Neutrophil (primary cell): ENCODE measurements around the gene SLC22A14.

Experiments used
- H3K27ac ChIP-seq: fragments of 200-600 bp; sonication (generic); 2 replicates; pipeline ENCODE4 v1.5.1; 2016; ENCODE audit warnings: mild to moderate bottlenecking, moderate library complexity
- H3K27me3 ChIP-seq: fragments of 200-600 bp; sonication (generic); 2 replicates; pipeline ENCODE4 v1.6.0; 2016; ENCODE audit warnings: mild to moderate bottlenecking
- H3K36me3 ChIP-seq: fragments of 200-600 bp; sonication (generic); 2 replicates; pipeline ENCODE4 v1.5.1; 2017
- H3K4me1 ChIP-seq, 2 experiments: fragments of 200-600 bp in 1 of 2; sonication (generic) in 1 of 2; 1 replicate in 1 of 2; 2 replicates in 1 of 2; pipeline versions ENCODE4 v1.5.1 to v1.6.1; 2013 to 2016; ENCODE audit warnings: low read depth in 1 of 2, low read length in 1 of 2, mild to moderate bottlenecking in 1 of 2, moderate library complexity in 1 of 2; ENCODE audit not compliant: control insufficient read depth in 1 of 2, insufficient read depth in 1 of 2
- H3K4me3 ChIP-seq, 2 experiments: fragments of 200-600 bp in 1 of 2; sonication (generic) in 1 of 2; 1 replicate in 1 of 2; 2 replicates in 1 of 2; pipeline ENCODE4 v1.5.1; 2013 to 2016; ENCODE audit warnings: low read depth in 1 of 2, low read length in 1 of 2, mild to moderate bottlenecking in 1 of 2, moderate library complexity in 1 of 2
- H3K9me3 ChIP-seq: fragments of 200-600 bp; sonication (generic); 2 replicates; pipeline ENCODE4 v1.5.1; 2016
- TF ChIP-seq, protein P1 (sequence below): fragments of 200-600 bp; sonication (generic); IDR thresholded peaks from 2 replicates; pipeline ENCODE4 v1.5.1; 2016; ENCODE audit warnings: antibody characterized with exemption

Gene SLC22A14

DNA sequence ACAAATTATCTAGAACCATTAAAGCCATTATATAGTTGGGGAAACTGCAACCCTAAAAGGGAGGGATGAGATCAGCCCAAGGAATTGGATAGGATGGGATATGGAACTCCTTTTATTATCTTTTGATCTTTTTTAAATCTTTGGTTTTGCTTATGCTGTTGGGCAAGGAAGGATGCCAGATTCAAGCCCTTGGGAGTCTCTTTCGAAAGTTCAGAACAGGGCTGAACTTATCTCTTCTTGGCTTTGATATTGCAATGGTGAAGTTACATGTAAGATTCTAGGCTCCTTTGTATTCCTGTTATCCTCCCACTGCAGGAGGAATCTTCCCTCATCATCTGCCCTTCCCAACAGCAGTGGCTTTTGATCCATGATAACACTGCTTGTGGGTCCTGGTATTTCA lies 26.5 kb upstream of the SLC22A14 start:
- H3K36me3 ChIP-seq = peaks cover 42% of the 10 kb centered on the region
- no peaks in the 10 kb centered on the region for H3K27me3 ChIP-seq
- TF ChIP-seq, protein P1, sequence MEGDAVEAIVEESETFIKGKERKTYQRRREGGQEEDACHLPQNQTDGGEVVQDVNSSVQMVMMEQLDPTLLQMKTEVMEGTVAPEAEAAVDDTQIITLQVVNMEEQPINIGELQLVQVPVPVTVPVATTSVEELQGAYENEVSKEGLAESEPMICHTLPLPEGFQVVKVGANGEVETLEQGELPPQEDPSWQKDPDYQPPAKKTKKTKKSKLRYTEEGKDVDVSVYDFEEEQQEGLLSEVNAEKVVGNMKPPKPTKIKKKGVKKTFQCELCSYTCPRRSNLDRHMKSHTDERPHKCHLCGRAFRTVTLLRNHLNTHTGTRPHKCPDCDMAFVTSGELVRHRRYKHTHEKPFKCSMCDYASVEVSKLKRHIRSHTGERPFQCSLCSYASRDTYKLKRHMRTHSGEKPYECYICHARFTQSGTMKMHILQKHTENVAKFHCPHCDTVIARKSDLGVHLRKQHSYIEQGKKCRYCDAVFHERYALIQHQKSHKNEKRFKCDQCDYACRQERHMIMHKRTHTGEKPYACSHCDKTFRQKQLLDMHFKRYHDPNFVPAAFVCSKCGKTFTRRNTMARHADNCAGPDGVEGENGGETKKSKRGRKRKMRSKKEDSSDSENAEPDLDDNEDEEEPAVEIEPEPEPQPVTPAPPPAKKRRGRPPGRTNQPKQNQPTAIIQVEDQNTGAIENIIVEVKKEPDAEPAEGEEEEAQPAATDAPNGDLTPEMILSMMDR = no peak
- no peak overlapping the region for H3K27ac ChIP-seq
- H3K9me3 ChIP-seq = no peaks in the 10 kb centered on the region
- H3K4me1 ChIP-seq = peaks cover 35 to 36% of the 10 kb centered on the region in 2 experiments
- no peak overlapping the region for H3K4me3 ChIP-seq

- no peaks in the 10 kb centered on the region for H3K9me3 ChIP-seq
These were observed 24.5 kb upstream of the SLC22A14 start for GRCh38 chr3:38257583-38257982.

DNA sequence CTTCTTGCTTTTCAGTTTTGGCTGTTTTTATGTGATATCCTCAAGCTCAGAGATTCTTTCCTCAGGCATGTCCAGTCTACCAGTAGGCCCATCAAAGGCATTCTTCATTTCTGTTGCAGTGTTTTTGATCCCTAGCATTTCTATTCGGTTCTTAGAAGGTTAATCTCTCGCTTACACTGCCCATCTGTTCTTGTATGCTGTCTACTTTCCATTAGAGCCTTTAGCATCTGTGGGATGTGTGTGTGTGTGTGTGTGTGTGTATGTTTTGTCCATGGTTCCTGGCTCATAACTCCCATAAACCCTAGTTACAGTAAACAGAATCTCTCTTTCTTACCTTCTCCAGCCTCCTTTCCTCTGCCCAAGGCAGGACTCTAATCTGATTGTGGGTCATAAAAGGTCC lies 21.6 kb upstream of the SLC22A14 start:
- Histone ChIP-seq H3K4me3 (no peak overlapping the region), H3K27ac (no peak overlapping the region), H3K4me1 (peaks cover 35 to 36% of the 10 kb centered on the region in 2 experiments), H3K27me3 (no peaks in the 10 kb centered on the region), H3K36me3 (no peaks in the 10 kb centered on the region), H3K9me3 (no peaks in the 10 kb centered on the region)
- TF ChIP-seq, protein P1 = no peak

More at GRCh38 chr3:38257583-38257982, 24.5 kb upstream of the SLC22A14 start:
- Histone ChIP-seq H3K36me3 (peaks cover 24% of the 10 kb centered on the region), H3K27me3 (no peaks in the 10 kb centered on the region), H3K4me1 (peaks cover 35 to 36% of the 10 kb centered on the region in 2 experiments), H3K27ac (peak overlapping the region; percentile 72), H3K4me3 (no peak overlapping the region)
- TF ChIP-seq, protein P1 = no peak

GRCh38 chr3:38264353-38264771 lies 17.7 kb upstream of the SLC22A14 start:
- peaks cover 36 to 37% of the 10 kb centered on the region in 2 experiments for H3K4me1 ChIP-seq
- H3K27me3 ChIP-seq = no peaks in the 10 kb centered on the region
- no peak overlapping the region for H3K4me3 ChIP-seq
- TF ChIP-seq, protein P1 = no peak
- no peaks in the 10 kb centered on the region for H3K9me3 ChIP-seq
- H3K36me3 ChIP-seq = no peaks in the 10 kb centered on the region
- no peak overlapping the region for H3K27ac ChIP-seq

- no peak overlapping the region for H3K27ac ChIP-seq
- no peaks in the 10 kb centered on the region for H3K27me3 ChIP-seq
- no peaks in the 10 kb centered on the region for H3K9me3 ChIP-seq
- no peak overlapping the region for H3K4me3 ChIP-seq
- H3K4me1 ChIP-seq = peaks cover 34% of the 10 kb centered on the region in 2 experiments
- H3K36me3 ChIP-seq = no peaks in the 10 kb centered on the region
- TF ChIP-seq, protein P1 = no peak
These were observed 17.3 kb upstream of the SLC22A14 start for GRCh38 chr3:38264779-38265178.
